PC-3 (cell line): ENCODE results near the gene ZNF669. TPM values are rescaled to one million over a fixed set of nuclear protein-coding genes. Genes with fewer than 3 reads are reported as not detected.

Experiments used
- ATAC-seq: fragments of 200-7000 bp; cut with Tn5 transposase; 2 replicates; pipeline ENCODE4 v1.9.1; 2020; ENCODE audit warnings: mild to moderate bottlenecking, moderate library complexity
- BruUV-seq: library from RNA; stranded (reverse); fragments of 400-500 nt; replicated peaks from 2 replicates; lab custom pipeline; 2021; lab: Mats Ljungman, UMichigan
- CTCF ChIA-PET: fragments of 300-600 bp; sonication (Branson Sonifier 250); formaldehyde crosslinking; loops from one replicate; lab custom pipeline; 2022; ENCODE audit warnings: antibody characterized with exemption; lab: Charles Lee
- POLR2A ChIA-PET: fragments of 300-600 bp; sonication (Branson Sonifier 250); formaldehyde crosslinking; loops from one replicate; lab custom pipeline; 2022; ENCODE audit warnings: antibody characterized with exemption; ENCODE audit not compliant: unreplicated experiment; lab: Charles Lee
- DNase-seq: peaks from one replicate; pipeline ENCODE4 v3.0.0-alpha.2; 2015
- H2AFZ ChIP-seq: fragments of 300-600 bp; sonication (generic); 2 replicates; pipeline ENCODE4 v1.6.0; 2016; ENCODE audit warnings: antibody characterized with exemption, low read length
- H3F3A ChIP-seq: fragments of 300-600 bp; sonication (generic); one replicate; pipeline ENCODE4 v1.6.0; 2017; ENCODE audit warnings: antibody characterized with exemption, low read length, control low read depth, mild to moderate bottlenecking; ENCODE audit not compliant: unreplicated experiment
- H3K27ac ChIP-seq: fragments of 300-600 bp; sonication (generic); 2 replicates; pipeline ENCODE4 v1.5.1; 2016; ENCODE audit warnings: mild to moderate bottlenecking, low read length
- H3K27me3 ChIP-seq: fragments of 300-600 bp; sonication (generic); 2 replicates; pipeline ENCODE4 v1.6.1; 2016; ENCODE audit warnings: low read length, mixed read lengths
- H3K36me3 ChIP-seq: fragments of 300-600 bp; sonication (generic); 2 replicates; pipeline ENCODE4 v1.6.1; 2016; ENCODE audit warnings: low read depth, mixed run types, low read length, mixed read lengths
- H3K4me1 ChIP-seq: fragments of 300-600 bp; sonication (generic); 2 replicates; pipeline ENCODE4 v1.5.1; 2016; ENCODE audit warnings: low read length; ENCODE audit not compliant: insufficient read depth
- H3K4me2 ChIP-seq: fragments of 300-600 bp; sonication (generic); 2 replicates; pipeline ENCODE4 v1.6.0; 2016; ENCODE audit warnings: low read length
- H3K4me3 ChIP-seq: fragments of 300-600 bp; sonication (generic); 2 replicates; pipeline ENCODE4 v1.5.1; 2016; ENCODE audit warnings: mild to moderate bottlenecking, low read length, mixed read lengths
- H3K79me2 ChIP-seq: fragments of 300-600 bp; sonication (generic); 2 replicates; pipeline ENCODE4 v1.6.1; 2017; ENCODE audit warnings: low read length, mixed read lengths
- H3K9ac ChIP-seq: fragments of 300-600 bp; sonication (generic); 2 replicates; pipeline ENCODE4 v1.6.0; 2016; ENCODE audit warnings: mild to moderate bottlenecking, low read length
- H3K9me2 ChIP-seq: fragments of 300-600 bp; sonication (generic); replicated peaks from 2 replicates; pipeline ENCODE4 v1.6.1; 2016; ENCODE audit warnings: mixed run types, low read length, mixed read lengths
- H3K9me3 ChIP-seq: fragments of 300-600 bp; sonication (generic); 2 replicates; pipeline ENCODE4 v1.6.1; 2016; ENCODE audit warnings: low read length, mixed read lengths
- H4K20me1 ChIP-seq: fragments of 300-600 bp; sonication (generic); 2 replicates; pipeline ENCODE4 v1.6.1; 2016; ENCODE audit warnings: low read length, mixed read lengths
- CTCF ChIP-seq: fragments of 300-600 bp; sonication (generic); conservative IDR thresholded peaks from 2 replicates; pipeline ENCODE4 v1.5.1; 2017; ENCODE audit warnings: antibody characterized with exemption, low read depth, mild to moderate bottlenecking, low read length
- EZH2 ChIP-seq: fragments of 300-600 bp; sonication (generic); IDR thresholded peaks from one replicate; pipeline ENCODE4 v1.6.1; 2017; ENCODE audit warnings: antibody characterized with exemption, mild to moderate bottlenecking, low read length; ENCODE audit not compliant: unreplicated experiment
- EZH2phosphoT487 ChIP-seq: fragments of 300-600 bp; sonication (generic); IDR thresholded peaks from 2 replicates; pipeline ENCODE4 v1.6.1; 2018; ENCODE audit warnings: mild to moderate bottlenecking, antibody characterized with exemption, low read length, borderline replicate concordance
- intact Hi-C: fragments of 100-400 bp; cut with micrococcal nuclease; formaldehyde crosslinking; loops from 2 replicates; pipeline ENCODE4 v1.9.0; 2023
- total RNA-seq: library from RNA; depleted of rRNA; stranded (reverse); fragments of >200 nt; gene quantifications from 2 replicates; pipeline ENCODE4 v1.2.3, GENCODE V29; 2014; rRNA removed

Gene ZNF669
- total RNA-seq, 1 experiment from 2014 or later: 14.1 TPM

- peaks cover 59% of the 10 kb centered on the region for H3K36me3 ChIP-seq
- no peaks in the 10 kb centered on the region for H3K27me3 ChIP-seq
- no peak overlapping the region for H3K4me3 ChIP-seq
- no peak overlapping the region for H3K9ac ChIP-seq
- TF ChIP-seq EZH2phosphoT487 (no peak), EZH2 (no peak), CTCF (no peak)
- H2AFZ ChIP-seq: no peak overlapping the region
- intact Hi-C loops: no loop called here
- no TSS peak for BruUV-seq
- H3F3A ChIP-seq: no peaks in the 10 kb centered on the region
- peaks cover 61% of the 10 kb centered on the region for H3K79me2 ChIP-seq
- no peaks in the 10 kb centered on the region for H3K9me2 ChIP-seq
- DNase-seq (no peak), ATAC-seq (no peak)
- no peaks in the 10 kb centered on the region for H4K20me1 ChIP-seq
- CTCF ChIA-PET: no interaction called here
- no peak overlapping the region for H3K27ac ChIP-seq
- no peak overlapping the region for H3K4me2 ChIP-seq
- POLR2A ChIA-PET: no interaction called here
- H3K4me1 ChIP-seq: no peaks in the 10 kb centered on the region
- peaks cover 73% of the 10 kb centered on the region for H3K9me3 ChIP-seq
These were observed 49.2 kb downstream of the ZNF669 start for GRCh38 chr1:247054992-247055415.

Other genes starting within 250 kb of the ZNF669 start
- 38.0 and 52.3 TPM in 2 replicates for gene AHCTF1, start 172.4 kb downstream of the ZNF669 start, total RNA-seq
- gene ZNF695, start 96.3 kb downstream of the ZNF669 start, total RNA-seq: 14.7 and 15.8 TPM in 2 replicates
- gene ZNF670, start 25.5 kb downstream of the ZNF669 start, total RNA-seq: 5.6 and 5.9 TPM in 2 replicates
- gene ZNF124, start 67.7 kb upstream of the ZNF669 start, total RNA-seq: 19.9 and 22.2 TPM in 2 replicates
- gene VN1R5, start 151.7 kb upstream of the ZNF669 start, total RNA-seq: not detected in 2 replicates
- 79.4 and 103 TPM in 2 replicates for gene ZNF496, start 227.5 kb upstream of the ZNF669 start, total RNA-seq